ENCODE data around the gene OR11G2.
"Not testable (repeated sequence)": the region's sequence is repeated elsewhere in the genome, so short reads cannot be mapped to it uniquely, and the experiment has no call there.

OR11G2 gene

DNA sequence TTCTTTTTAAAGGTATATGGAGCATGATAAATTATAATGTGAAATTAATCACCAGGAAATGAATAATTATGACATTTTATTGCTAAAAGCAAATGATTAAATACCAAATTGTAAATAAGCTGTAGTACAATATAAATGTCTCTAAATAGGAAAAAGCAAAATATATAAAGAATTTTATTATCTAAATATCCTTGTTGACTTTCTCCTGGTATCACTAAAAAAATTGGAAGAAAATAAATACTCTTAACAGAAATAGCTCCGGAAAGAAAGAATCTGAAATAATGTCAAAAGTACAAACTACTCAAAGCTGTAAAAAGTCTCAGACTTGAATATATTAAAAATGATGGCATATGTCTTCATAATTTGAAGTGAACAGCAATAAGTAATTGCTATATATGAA lies 38.0 kb downstream of the OR11G2 start, which contains the start of gene OR11H7:
TSS of gene OR11H7 (plus strand) at position 301 of the 400 bp plus-strand sequence.
- DNase-seq = no peak

DNA sequence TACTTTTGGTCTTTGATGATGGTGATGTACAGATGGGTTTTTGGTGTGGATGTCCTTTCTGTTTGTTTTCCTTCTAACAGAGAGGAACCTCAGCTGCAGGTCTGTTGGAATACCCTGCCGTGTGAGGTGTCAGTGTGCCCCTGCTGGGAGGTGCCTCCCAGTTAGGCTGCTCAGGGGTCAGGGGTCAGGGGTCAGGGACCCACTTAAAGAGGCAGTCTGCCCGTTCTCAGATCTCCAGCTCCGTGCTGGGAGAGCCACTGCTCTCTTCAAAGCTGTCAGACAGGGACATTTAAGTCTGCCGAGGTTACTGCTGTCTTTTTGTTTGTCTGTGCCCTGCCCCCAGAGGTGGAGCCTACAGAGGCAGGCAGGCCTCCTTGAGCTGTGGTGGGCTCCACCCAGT lies 44.7 kb downstream of the OR11G2 start:
- DNase-seq = not testable (repeated sequence)

GRCh38 chr14:20247646-20248246 lies 57.0 kb downstream of the OR11G2 start:
- peak; percentile 2 to 50 for DNase-seq
